IPS-NIHi11 (cell line): ENCODE data around the gene SOWAHA.

Source experiments
- DNase-seq: peaks from one replicate; pipeline ENCODE4 v3.0.0; 2012; ENCODE audit warnings: mixed read lengths, low spot score

Gene SOWAHA

DNA sequence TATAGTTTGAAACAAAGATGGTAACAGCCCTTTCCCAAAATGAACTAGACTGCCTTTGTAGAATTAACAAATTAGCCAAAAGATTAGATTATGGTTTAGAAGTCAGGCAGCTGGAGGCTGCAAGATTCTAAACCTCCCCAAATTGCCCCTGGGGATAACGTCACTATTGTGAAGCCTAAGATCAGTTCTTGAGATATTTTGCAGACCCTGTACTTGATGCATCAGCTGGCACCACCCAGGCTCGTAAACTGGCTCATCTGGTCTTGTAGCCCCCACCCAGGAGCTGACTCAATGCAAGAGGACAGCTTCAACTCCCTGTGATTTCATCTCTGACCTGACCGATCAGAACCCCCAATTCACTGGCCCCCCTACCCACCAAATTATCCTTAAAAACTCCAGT, 4.2 kb upstream of the SOWAHA start:
- no peak for DNase-seq

DNA sequence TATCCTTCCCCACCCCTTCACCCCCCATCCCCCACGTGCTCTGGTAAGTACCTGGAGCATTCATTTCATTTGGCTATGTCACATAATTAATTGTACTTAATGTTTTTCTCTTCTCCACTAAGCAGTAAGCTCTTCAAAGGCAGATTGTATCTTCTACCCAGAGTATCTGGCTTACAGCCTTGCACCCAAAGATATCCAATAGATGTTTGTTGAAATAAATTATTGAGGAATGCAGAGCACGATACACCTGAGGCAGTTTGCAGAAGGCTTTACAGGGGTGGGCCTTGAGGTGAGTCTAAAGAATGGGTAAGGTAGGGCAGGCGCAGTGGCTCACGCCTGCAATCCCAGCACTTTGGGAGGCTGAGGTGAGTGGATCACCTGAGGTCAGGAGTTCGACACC, 2.5 kb upstream of the SOWAHA start:
- DNase-seq, result no peak

DNA sequence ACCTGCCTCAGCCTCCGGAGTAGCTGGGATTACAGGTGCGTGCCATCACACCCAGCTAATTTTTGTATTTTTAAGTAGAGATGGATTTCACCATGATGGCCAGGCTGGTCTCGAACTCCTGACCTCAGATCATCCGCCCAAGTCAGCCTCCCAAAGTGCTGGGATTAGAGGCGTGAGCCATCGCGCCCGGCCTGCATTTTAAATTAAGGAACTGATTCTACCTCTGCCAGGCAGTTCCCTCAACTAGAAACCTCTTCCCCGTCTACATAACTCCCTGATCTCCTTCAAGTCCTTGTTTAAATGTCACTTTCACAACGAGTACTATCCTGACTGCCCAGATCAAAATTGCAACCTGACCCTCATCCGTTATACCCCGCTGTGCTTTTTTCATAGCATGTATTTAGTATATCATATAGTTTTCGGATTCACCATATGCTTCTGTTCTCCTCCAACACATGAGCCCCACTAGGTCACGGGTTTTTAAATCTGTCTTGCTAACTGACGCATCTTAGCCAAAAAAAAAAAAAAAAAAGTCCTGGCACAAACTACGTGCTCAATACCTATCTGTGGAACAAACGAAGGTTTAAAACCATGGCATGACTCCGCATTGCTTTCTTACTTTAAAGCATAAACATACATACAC, 858 bp upstream of the SOWAHA start:
- DNase-seq, result no peak

DNA sequence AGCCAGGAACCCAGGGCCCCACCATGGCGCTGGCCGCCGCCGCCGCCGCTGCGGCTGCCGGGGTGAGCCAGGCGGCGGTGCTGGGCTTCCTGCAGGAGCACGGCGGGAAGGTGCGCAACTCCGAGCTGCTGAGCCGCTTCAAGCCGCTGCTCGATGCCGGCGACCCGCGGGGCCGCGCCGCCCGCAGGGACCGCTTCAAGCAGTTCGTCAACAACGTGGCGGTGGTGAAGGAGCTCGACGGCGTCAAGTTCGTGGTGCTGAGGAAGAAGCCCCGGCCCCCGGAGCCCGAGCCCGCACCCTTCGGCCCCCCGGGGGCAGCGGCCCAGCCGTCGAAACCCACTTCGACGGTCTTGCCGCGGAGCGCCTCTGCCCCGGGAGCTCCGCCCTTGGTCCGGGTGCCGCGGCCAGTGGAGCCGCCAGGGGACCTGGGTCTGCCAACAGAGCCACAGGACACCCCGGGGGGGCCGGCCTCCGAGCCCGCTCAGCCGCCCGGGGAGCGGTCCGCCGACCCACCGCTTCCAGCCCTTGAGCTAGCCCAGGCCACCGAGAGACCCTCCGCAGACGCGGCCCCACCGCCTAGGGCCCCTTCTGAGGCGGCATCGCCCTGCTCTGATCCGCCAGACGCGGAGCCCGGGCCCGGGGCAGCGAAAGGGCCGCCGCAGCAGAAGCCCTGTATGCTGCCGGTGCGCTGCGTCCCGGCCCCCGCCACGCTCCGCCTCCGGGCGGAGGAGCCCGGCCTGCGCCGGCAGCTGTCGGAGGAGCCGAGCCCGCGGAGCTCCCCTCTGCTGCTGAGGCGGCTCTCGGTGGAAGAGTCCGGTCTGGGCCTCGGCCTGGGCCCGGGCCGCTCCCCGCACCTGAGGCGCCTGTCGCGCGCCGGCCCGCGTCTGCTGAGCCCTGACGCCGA, 749 bp downstream of the SOWAHA start:
- DNase-seq, result peak; percentile 76

DNA sequence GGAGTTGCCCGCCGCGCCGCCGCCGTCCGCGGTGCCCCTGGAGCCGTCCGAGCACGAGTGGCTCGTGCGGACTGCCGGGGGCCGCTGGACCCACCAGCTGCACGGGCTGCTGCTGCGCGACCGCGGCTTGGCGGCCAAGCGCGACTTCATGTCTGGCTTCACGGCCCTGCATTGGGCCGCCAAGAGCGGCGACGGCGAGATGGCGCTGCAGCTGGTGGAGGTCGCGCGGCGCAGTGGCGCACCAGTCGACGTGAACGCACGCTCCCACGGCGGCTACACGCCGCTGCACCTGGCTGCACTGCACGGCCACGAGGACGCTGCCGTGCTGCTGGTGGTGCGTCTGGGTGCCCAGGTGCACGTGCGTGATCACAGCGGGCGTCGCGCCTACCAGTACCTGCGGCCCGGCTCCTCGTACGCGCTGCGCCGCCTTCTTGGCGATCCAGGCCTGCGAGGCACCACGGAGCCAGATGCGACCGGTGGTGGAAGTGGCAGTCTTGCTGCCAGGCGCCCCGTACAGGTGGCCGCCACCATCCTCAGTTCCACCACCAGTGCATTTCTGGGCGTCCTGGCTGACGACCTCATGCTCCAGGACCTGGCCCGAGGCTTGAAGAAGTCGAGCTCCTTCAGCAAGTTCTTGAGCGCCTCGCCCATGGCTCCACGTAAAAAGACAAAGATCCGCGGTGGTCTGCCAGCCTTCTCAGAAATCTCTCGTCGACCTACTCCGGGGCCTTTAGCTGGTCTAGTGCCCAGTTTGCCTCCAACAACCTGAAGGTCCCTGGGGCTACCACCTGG, 1.6 kb downstream of the SOWAHA start:
- DNase-seq, result peak; percentile 48

DNA sequence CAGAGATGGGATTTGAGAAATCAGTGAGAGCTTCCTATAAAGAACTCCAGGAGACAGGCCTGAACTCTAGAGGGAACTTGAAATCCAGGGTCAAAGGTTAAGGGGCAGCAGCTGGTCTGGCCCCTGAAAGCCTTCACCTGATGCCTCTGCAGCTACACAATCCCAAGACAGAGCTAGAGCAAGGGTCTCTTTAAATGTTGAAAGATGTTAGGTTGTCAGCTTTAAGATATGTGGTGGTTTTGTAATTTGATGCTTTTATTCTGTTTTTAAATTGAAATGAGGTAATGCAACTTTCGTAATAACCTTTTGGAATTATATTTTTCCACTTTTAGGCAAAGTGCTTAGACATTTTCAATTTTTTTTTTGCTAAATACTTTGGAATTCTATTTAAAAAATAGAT, 2.4 kb downstream of the SOWAHA start:
- no peak for DNase-seq

DNA sequence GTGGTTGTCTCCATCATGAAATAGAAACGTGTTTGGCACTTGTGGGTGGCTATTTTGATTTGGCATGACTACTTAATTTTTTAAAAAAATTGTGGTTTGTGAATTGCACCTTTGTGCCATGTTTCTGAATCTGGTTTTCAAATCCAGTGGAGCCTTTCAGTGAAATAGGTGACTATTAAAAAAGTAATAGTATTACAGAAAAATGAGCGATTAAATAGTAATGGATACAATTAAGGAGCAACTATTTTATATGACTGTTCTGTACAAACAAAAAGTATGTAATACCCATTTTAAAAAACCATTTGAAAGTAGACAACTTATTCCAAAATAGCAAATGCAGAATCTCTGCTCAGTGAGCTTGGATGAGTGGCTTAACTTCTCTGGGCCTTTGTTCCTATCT, 3.0 kb downstream of the SOWAHA start:
- no peak for DNase-seq

DNA sequence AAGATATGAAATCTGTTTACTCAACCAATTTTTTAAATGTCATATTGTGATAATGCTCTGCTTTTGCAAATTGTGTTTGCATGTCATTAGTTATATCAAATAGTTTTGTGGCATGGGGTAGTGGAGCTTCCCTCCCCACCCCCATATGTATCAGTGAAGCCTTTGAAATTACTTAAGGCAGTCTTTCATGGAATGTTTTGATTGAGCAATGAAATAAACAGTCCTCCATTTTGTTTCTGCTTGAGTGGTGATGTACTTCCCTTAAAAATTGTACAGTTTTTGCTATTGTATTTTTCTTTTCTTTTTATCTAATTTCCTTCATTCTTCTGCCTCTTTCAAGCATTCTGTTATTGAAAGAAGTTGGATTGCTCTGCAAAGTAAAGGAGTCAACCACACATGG, 3.5 kb downstream of the SOWAHA start:
- no peak for DNase-seq

DNA sequence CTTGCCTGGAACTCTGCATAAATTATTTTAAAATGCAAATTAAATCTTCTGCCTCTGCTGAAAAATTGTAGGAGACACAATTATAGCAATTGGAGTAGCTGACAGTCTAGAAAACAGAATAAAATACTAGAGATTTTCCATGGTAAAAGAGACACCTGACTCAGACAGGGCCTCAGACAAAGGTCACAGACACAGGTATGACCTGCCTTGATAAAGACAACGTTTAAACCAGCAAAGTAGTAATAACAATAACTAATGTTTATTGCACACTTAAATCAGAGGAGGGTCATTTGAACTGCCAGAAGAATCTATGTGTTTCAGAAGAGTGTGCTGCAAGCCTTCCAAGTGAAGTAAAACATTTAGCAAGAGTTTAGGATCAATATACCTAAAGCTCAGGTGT, 3.9 kb downstream of the SOWAHA start:
- DNase-seq, result no peak

DNA sequence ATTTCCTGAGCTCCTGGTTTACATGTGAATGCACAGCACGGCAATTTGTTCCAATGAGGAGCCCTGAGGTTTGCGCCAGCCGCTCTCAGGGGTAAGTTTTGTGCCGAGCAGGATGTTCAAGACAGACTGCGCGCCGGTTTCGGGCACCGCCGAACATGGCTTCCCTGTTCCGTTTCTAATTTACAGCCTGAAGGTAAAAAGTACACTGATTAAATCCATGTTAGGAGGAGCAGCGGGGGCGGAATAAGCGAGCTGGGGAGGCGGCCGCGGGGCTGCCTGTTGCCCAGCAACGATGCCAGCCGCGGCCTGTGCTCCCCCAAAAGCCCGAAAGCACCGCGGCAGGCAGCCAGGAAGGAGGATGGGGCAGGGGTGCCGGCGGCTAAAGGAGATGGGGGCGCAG, 6.4 kb downstream of the SOWAHA start:
- DNase-seq, result no peak

DNA sequence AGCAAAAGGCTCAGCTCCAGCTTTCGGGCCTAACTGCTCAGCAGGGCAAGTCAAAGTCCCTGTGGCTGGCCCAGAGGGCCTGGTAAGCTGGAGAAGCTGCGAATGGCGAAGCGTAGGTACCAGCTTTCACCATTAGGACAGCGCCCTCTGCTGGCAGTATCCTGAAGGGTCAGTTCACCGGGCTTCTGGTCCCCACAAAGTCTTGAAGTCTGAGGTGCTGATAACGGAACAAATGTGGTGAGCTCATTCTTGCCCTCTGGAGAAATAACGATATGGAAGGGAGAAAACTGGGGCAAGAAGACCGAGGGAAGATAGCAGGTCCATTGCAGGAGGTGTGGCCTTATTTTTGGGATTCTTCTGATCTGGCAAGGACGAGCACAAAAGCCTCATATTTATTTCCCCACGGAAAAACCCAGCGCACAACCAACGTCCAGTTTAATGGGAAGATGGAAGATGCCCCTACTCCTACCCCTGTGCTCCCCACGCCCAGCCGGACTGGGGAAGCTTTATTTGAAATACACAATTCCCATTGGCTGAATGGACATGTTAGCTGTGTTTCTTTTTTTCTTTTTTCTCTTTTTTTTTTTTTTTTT, 7.2 kb downstream of the SOWAHA start:
- peak; percentile 86 for DNase-seq

DNA sequence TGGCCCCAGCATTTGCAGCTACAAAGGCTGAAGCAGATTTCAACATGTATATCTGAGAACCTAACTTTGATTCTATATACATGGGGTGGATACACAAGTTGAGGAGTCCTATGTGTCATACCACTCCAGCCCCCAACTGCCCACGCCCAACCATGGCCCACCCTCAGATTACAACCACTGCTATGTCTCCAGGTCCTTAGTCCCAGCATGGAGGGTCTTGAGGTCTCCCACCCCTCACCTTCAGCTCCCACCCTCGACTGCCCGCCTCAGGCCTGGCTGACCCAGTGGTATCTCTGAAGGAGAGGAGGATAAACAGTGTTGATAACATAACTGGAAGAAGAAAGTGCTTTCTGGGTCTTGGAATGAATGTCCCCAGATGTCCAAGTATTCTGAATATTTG, 8.2 kb downstream of the SOWAHA start:
- no peak for DNase-seq

DNA sequence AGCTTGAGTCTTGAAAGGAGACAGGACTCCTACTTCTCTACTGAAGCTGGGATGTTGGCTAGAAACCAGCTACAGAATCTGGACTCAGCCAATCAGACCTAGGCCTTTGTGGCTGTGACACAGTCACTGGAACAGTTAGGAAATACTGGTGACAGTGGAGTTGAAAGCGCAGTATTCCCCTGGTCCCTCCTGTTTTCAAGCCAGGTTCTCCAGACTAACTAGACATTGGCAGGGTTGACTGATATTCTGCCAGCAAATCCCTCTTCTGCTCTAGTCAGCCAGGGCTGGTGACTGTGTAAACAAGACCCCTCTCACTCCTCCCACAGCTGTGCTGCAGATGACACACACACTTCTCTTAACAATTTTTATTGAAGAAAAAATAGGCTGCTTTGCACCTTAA, 8.7 kb downstream of the SOWAHA start:
- DNase-seq, result no peak

DNA sequence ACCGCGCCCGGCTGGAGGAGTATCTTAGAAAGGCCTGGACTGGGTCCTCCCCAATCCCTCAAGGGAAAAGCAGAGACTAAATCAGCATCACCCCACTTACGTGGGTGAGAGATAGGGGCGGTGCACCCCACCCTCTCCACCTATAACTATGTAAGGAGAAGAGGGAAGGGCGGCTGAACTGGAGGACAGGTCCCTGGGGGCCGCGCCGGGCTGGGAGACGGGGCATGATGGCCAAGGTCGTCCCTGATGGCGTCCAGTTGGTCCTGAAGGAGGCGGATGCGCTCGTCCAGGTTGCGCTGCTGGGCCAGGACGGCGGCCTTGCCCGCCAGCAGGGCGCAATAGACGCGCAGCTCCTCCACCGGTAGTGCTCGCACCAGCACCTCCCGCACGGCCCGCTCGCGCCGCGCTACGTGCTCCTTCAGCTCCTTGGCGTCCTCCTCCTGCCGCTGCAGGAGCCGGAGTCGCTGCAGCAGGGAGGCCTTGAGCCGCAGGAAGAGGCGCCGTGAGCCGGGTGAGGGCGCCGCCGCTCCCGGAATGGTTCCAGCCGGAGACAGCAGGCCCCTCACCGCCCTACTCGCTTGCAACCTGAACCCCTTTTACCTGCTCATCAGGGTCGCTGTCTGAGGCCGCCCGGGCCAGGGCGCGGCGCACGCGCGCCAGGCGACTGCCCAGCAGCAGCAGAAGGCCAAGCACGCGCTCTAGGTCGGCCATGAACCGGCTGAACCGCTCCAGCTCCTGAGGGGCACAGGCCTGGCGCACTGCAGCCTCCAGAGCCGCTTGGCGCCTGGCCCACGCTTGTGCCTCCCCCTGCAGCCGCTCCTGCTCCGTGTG, 9.8 kb downstream of the SOWAHA start:
- peak; percentile 75 for DNase-seq

DNA sequence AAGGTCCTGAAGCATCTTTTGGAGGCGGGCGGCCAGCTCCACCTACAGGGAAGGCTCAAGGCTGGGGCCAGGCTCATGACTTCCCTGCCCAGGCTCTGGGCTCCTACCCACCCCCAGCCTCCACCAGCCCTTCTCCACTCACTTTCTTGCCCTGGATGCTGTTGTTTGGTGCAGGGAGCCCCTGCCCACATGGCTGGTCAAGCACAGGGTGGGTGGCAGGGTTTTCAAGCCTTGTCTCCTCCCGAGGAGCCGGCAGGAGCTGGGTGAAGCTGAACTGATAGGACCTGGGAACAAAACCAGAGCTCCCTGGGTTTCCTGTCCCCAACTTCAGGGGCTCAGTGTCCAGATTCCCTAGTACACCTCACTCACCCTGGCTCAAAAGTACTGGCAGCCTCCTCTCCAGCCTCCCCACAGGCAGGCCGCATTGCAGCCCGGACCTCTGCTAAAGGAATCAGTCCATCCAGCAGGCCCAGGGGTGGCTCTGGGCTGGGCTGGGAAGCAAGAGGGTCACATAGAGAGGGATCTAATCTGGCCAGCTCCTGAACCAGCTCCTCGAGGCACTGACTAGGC, 10.5 kb downstream of the SOWAHA start:
- DNase-seq, result no peak

DNA sequence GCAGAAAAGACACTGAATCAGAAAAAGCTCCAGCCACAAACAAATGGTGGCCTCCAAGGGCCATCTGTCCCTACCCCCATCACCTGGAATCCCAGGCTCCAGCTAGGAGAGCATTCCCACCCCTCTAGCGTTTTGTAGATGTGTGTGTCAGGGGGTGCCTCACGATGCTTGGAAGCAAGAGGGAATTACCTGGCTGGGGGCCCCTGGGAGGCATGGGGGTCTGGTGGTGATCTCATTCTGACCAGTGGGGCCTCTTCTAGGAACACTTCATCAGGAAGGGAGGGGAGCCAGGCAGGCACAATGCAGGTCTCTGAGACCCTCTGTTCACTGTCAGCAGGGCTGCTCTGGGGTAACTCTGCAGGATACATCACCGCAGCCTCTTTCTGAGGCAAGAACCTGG, 11.3 kb downstream of the SOWAHA start:
- DNase-seq, result no peak

DNA sequence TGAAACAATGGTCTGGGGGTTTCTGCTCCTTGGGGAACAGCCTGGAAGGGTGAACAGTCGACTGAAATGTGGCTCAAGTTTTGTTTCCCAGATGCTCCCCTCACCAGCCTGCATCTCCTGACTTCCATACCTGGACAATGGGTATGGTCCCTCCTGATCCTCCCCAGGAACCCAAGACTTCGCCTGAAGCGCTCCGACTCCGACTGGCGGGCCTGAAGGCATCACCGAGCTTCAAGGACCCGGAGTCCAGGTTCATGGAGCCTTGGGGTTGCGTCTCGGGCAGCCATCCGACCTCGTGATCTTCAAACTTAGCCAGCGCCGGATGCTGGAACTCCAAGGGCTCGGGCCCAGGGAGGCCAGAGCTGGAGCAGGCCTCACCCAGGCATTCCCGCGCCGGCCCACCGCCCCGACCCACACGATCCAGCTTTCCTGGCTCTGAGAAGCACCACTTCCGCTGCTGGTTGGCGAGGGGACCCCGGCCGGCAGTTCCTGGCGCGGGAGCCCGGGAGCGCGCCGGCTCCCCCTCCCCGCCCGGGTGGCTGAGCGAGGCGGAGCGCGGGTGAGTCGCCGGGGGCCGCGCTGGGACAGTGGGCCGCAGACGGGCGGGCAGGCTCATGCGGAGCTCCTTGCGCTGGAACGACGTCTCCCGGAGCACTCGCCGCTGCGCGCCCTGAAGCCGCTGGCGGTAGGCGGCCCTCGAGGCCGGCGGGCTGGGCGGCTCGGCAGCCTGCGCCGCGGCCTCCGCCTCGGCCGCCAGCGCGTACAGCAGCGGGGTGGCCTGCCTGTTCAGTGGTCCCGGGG, 12.1 kb downstream of the SOWAHA start:
- peak; percentile 65 for DNase-seq

DNA sequence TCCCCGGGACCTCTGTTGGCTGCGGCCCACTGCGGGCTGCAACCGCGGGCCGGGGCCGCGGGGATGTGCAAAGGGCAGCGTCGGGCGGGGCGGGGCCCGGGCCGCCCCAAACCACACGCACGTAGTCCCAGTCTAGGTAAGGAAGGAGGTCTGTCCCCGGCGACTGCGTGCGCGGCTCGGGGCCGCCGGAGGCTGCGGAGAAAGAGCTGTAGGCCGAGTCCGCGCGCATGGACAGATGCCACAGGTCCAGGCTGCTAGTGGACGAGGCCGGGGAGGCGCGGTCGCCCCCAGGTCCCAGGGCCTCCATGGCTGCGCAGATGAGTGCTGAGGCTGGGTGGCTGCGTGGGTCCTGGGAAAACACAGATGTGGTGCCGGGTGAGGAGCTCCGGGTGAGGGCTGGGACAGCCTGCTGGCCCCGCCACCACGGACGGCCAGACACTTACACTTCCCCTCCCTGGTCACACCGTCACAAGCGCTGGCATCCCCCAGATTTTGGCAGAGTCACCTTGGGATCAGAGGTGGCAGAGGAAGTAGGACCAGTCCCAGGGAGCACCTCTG, 12.8 kb downstream of the SOWAHA start:
- no peak for DNase-seq

DNA sequence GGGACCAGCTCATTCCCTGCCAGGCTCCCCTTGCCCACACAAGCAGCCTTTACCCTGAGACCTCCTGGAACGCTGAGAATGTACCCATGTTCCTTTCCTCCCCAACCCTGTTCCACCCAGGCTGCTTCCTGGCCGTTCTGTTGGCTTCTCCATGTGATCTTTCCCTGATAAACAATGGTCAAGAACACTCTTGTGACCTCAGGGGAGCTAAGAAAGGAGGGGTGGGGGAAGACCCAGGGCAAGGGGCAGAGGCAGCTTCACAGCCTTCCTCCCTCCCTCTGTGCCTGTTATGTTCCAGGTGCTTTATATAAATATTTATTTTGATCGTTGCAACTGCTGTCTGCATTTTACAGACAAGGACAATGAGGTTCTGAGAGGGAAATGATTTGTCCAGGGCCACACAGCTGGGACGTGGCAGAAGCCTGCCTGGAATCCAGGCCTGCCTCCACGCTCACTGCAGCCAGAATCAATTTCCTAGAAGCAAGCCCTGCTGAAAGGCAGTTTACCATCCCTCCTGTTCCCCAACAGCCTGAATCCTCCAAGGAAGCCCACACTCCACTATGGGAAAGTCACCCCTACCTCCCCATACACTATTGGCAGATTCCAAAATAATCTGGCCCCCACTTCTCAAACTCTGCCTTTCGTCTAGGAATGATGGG, 13.5 kb downstream of the SOWAHA start:
- no peak for DNase-seq
